ENCODE measurements around the gene MAPK8IP2.
"Not testable (repeated sequence)": the region's sequence is repeated elsewhere in the genome, so short reads cannot be mapped to it uniquely, and the experiment has no call there.

The MAPK8IP2 gene

DNA sequence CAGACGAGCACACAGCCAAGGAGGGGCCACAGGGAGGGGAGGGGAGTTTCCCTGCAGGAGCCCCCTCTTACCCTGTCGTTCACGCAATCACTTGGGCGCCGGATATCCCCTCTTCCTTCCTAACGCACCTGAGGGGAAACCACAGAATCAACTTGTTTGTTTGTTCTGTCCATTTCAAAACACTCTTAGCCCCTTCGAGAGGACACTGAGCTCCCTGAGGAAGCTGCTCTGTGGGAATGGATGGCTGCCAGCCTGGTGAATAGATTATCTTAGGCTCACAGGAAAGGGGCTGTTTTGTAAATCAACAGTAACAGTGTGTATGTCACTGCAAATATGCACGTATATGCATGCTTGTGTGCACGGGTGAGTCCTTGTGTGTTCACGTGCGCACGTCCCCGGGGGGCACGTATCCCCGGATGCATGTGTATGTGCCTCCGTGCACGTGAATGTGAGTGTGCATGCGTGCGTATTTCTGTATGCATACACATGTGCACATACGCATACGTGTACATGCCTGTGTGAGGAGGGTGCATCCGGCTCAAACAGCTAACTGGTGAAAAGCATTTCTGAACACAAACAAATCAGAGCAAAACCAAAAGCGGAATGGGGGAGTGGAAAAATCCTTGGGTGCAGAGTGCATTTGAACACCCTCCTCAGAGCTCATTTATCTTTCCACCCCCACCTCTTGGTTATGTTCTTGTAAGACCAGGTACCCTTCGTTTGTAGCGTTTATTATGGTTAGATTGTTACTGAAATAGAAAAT is 20.2 kb downstream of the MAPK8IP2 start:
- no peak for DNase-seq

- peak; percentile 80 for DNase-seq
These were observed 20.8 kb downstream of the MAPK8IP2 start for GRCh38 chr22:50621356-50621880.

- peak; percentile 49 for DNase-seq
These were observed 21.5 kb downstream of the MAPK8IP2 start for GRCh38 chr22:50621948-50622722.

DNA sequence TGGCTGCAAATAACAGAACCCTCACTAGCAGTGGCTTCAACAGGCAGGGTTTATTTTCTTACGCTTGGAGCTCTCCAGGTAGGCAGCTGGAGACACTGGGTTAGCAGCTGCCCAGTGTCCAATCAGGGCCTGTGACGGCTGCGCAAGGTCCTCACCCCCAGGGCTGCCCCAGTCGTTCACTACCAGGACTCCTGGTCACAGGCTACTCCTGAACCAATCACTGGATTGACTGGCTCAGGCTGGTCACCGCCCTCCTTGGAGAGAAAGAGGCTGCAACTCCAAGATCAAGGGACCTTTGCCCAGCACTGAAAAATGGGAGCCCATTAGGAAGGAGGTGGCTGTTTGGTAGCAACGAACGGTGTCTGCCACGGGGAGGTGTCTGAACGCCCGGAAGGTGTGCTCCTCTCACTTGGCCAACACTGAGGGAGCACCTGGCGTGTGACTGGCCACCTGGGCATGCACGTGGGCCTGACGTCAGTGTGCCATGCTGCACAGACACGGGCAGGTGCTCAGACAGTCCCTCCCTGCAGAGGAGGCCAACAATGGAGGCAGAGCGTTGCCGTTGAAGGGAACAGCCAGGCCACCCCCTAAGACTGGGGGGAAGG is 22.2 kb downstream of the MAPK8IP2 start:
- DNase-seq, result no peak

DNA sequence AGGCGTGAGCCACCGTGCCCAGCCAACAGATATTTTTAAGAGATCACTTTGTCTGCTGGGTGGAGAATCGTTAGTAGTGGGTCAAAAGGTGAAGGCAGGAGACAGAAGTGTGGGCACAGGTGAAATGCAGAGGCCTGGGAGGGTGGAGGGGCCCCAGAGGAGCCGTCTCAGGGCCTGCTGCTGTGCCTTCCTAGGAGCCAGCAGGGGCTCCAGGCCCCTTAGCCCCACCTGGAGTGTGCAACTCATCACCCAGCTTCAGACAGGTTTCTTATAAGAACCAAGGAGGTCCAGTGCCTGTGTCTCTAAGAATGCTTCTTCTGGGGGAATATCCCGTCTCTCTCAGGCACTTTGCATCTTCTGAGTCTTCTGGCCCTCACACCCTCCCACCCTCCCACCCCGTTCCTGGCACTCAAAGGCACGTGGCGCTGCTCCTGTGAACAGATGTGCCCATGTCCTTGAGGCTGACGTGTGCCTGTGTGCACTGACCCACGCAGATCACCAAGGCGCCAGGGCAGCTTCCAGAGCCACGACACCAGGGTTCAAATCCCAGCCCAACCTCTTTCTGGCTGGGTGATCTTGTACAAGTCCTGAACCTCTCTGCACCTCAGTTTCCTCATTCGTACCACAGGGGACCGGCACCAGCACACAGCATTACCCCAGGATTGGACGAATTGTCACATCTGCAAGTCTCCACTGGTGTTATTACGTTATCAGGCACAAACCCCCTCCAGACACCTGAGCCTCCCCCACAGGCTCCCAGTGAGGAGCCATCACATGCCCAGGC is 23.9 kb downstream of the MAPK8IP2 start:
- no peak for DNase-seq

DNA sequence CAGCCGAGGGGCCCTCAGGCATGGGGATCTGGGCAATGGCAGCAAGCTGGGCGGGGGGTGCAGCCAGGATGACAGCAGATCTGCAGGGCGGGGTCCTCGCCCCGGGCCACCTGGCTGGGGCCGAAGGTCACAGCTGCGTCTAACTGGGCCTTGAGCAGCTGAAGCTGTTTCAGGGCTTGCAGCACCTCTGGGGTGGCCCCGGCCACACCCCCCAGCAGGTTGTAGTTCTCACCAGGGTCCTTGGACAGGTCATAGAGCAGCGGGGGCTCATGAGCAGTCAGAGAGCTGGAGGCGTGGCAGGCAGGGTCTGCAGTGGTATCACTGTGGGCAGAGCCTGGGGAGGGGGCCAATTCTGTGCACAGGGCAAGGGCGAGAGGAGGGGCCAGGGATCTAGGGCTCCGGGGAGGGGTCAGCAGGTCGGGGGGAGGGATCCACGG is 24.6 kb downstream of the MAPK8IP2 start:
- no peak for DNase-seq

GRCh38 chr22:50625568-50626313 is 25.1 kb downstream of the MAPK8IP2 start:
- DNase-seq, result no peak

GRCh38 chr22:50626314-50626849 is 25.8 kb downstream of the MAPK8IP2 start:
- DNase-seq, result no peak

- no peak for DNase-seq
These were observed 26.5 kb downstream of the MAPK8IP2 start for GRCh38 chr22:50626850-50627641.

DNA sequence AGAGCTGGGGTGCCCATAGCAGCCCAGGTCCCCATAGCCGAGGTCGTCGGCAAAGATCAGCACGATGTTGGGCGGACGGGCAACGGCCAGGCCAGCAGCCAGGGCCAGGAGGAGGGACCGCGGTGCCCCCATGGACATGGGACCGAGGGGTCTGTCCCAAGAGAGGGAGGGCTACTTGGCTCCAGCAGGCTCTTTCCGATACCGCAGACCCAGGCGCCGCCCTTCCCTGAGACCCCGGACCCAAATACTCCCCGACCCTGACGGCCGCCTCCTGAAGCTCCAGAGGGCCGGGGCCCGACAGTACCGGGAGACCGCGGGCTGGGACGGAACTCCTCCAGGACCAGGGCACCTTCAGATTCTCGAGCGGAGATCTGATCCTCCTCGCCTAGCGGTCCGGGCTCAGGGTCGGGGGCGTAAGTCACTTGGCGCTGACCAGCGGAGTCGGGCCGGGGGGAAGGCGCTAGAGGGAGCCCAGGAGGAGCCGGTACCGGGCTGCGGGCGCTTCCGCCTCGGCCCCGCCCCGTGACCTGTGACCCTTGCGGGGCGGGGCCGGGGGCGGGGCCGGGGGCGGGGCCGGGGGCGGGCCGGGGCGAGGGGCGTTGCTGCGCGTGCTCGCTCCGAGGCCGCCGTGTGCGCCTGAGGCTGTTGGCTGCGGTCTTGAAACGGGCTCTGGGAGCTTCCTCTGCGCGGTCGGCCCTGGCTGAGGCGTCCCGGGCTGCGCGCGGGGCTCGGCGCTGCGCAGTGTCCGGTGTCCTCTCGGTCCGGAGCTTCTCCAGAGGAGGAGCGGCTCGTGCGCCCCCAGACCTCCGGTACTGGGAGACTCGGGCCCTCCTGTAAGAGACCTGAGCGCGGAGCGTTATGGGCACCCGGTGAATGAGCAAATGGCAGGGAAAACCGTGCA is 27.3 kb downstream of the MAPK8IP2 start, which contains the start of gene ARSA:
Gene ARSA, minus strand, starts transcription at position 511 of the 901 bp plus-strand sequence. Its CDS starts 373 bp downstream, at position 138.
- DNase-seq, result peak; percentile 93

- DNase-seq, result no peak
These were observed 28.0 kb downstream of the MAPK8IP2 start for GRCh38 chr22:50628543-50629134.

DNA sequence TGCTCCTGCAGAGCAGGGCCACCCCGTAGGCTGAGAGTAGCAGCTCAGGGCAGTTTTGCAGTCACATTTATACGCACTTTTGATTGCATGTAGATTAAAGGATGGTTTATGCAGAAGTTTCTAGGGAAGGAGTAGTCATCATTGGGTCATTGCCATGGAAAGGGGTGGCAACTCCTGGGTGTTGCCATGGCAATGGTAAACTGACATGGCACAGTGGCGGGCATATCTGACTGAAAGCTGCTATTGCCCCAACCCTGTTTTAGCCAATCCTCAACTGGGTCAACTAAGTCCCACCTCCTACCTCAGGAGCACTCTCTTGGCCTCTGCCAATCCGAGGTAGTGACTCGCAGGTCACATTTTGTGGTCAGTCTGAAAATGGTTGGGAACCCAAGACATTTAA is 29.8 kb downstream of the MAPK8IP2 start:
- DNase-seq, result peak; percentile 45

- DNase-seq, result no peak
These were observed 32.5 kb downstream of the MAPK8IP2 start for GRCh38 chr22:50633086-50633485.

DNA sequence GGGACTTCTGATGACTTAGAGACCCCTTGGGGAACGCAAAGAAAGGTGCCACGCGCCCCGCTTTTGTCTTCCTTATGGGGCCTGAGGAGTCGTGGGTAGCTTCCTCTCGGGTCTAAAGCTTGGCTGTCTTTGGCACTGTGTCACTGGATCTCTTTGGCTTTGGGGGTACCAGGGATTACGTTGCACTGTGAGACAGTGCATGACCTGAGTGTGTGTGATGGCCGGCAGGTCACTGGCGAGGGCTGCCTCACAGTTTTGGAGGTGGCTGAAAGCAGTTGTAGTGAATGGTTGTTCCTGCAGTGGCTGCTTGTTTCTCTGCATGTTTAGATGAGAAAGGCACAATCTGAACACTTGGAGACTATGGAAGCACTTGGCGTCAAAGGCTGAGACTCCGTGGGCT is 33.2 kb downstream of the MAPK8IP2 start:
- no peak for DNase-seq

- no peak for DNase-seq
These were observed 35.0 kb downstream of the MAPK8IP2 start for GRCh38 chr22:50635591-50635990.

DNA sequence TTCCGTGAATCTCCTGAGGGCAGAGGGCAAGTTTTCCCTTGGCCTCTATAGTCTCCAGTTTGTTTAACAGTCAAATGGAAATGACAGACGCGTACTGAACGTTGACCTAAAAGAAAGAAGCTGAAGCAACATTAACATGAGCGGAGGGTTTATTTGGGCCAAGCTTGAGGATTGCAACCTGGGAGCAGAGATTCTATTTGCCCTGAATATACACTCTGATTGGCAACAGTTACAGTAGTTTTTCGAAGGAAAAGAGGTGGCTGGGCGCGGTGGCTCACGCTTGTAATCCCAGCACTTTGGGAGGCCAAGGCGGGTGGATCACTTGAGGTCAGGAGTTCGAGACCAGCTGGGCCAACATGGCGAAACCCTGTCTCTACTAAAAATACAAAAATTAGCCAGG is 39.7 kb downstream of the MAPK8IP2 start:
- not testable (repeated sequence) for DNase-seq

GRCh38 chr22:50640857-50641647 is 40.5 kb downstream of the MAPK8IP2 start:
- DNase-seq, result no peak

Data from hematopoietic multipotent progenitor cell treated with erythropoietin and hydrocortisone succinate and interleukin-3 and kit ligand, for 4 days (in vitro differentiated cells).